Measurements from ENCODE around the gene PGM3. TPM values are rescaled to one million over a fixed set of nuclear protein-coding genes. Genes with fewer than 3 reads are reported as not detected.

Gene PGM3
- polyA plus RNA-seq, 1 of the 3 experiments (the other 2 are of a cell fraction), result 24.2 TPM

- Histone ChIP-seq H3K36me3 (replicated peaks in 1 of 2; ENCODE audit: control insufficient read depth in 1 of 2, insufficient read depth in 2 of 2, low read length in 1 of 2) (peaks cover 0 to 3% of the 10 kb centered on the region in 2 experiments), H3K27me3 (ENCODE audit: insufficient read depth) (no peaks in the 10 kb centered on the region), H3K4me3 (ENCODE audit: low read depth in 2 of 2, low read length in 1 of 2) (no peak overlapping the region), H3K27ac (ENCODE audit: low read depth in 2 of 2, low read length in 1 of 2) (peak overlapping the region in 1 of 2 experiments; percentile 72; a peak in 1 of 4 replicates), H3K9me3 (no peaks in the 10 kb centered on the region), H3K9ac (no peak overlapping the region), H3K4me2 (no peak overlapping the region), H2AFZ (ENCODE audit: low read depth) (peak overlapping the region; percentile 20; the same call in 1 of the 2 replicates), H3F3A (replicated peaks; ENCODE audit: insufficient read depth) (no peaks in the 10 kb centered on the region), H3K4me1 (ENCODE audit: control insufficient read depth in 1 of 2, insufficient read depth in 2 of 2, low read depth in 1 of 2, low read length in 1 of 2) (peaks cover 6 to 9% of the 10 kb centered on the region in 2 experiments; a peak in 3 of 4 replicates), H4K20me1 (ENCODE audit: insufficient read depth) (no peaks in the 10 kb centered on the region), H3K79me2 (ENCODE audit: insufficient read depth) (no peaks in the 10 kb centered on the region), H3K9me2 (no peaks in the 10 kb centered on the region)
- ChIA-PET POLR2A (no interaction called here), CTCF (interaction anchor here (0.6 to 13.0 kb wide), 7 partner anchors 13 to 960 kb away, joined by 3 to 328 read pairs (median 11); partner anchors contain the start of genes DOP1A, PRSS35 and UBE3D)
- TF ChIP-seq USF2 (IDR thresholded peaks at IDR 0.05; ENCODE audit: borderline replicate concordance, low read depth, low read length), result no peak
- no peak for TF ChIP-seq PBX3 (IDR thresholded peaks at IDR 0.05)
- TF ChIP-seq USF1 (IDR thresholded peaks at IDR 0.05; ENCODE audit: borderline replicate concordance, low read depth), result no peak
- no peak for TF ChIP-seq NRF1 (IDR thresholded peaks at IDR 0.05; ENCODE audit: low read depth, low read length)
- TF ChIP-seq FOSL2 (IDR thresholded peaks at IDR 0.05; ENCODE audit: borderline replicate concordance, low read depth), result no peak
- no peak for TF ChIP-seq NFIC (IDR thresholded peaks at IDR 0.05; ENCODE audit: borderline replicate concordance)
- TF ChIP-seq FOXJ3 (CRISPR knock-in tag; IDR thresholded peaks at IDR 0.05), result no peak
- no peak for TF ChIP-seq ZBTB33 (IDR thresholded peaks at IDR 0.05; ENCODE audit: borderline replicate concordance, low read depth)
- no peak for TF ChIP-seq FOXM1 (IDR thresholded peaks at IDR 0.05; ENCODE audit: low read depth)
- no peak for TF ChIP-seq JUND (IDR thresholded peaks at IDR 0.05)
- no peak for TF ChIP-seq CHD2 (IDR thresholded peaks at IDR 0.05; ENCODE audit: low read length, partially characterized antibody)
- TF ChIP-seq TEAD4 (IDR thresholded peaks at IDR 0.05; ENCODE audit: borderline replicate concordance, insufficient read depth), result no peak
- no peak for TF ChIP-seq GATA2 (CRISPR knock-in tag; IDR thresholded peaks at IDR 0.05)
- no peak for TF ChIP-seq CTCF (IDR thresholded peaks at IDR 0.05)
- TF ChIP-seq MEF2A (IDR thresholded peaks at IDR 0.05; ENCODE audit: borderline replicate concordance, low read depth), result no peak
- no peak for TF ChIP-seq TCF12 (IDR thresholded peaks at IDR 0.05)
- TF ChIP-seq REST (IDR thresholded peaks at IDR 0.05; ENCODE audit: low read depth, low read length), result no peak
- DNase-seq, result no peak
Observed at GRCh38 chr6:83216806-83217205, 23.7 kb upstream of the PGM3 start.
